Common myeloid progenitor, CD34-positive (primary cell): ENCODE measurements around the gene CNOT10.
"Not testable (repeated sequence)": the region's sequence is repeated elsewhere in the genome, so short reads cannot be mapped to it uniquely, and the experiment has no call there.

ENCODE experiments used
- CTCF ChIA-PET: fragments of 350-600 bp; sonication (Branson Sonifier 250); formaldehyde crosslinking; loops from one replicate; lab custom pipeline; 2021; ENCODE audit warnings: antibody characterized with exemption; lab: Charles Lee
- POLR2A ChIA-PET: fragments of 350-600 bp; sonication (Branson Sonifier 250); formaldehyde crosslinking; loops from one replicate; lab custom pipeline; 2021; ENCODE audit warnings: antibody characterized with exemption; lab: Charles Lee
- DNase-seq, 3 donors: peaks; one replicate each; pipeline versions ENCODE4 v3.0.0 to v3.0.0-alpha.2; 2013
- H3K27ac ChIP-seq, 2 experiments: 1 replicate in 1 of 2; 2 replicates in 1 of 2; pipeline ENCODE4 v1.7.0; 2013; ENCODE audit warnings: inconsistent platforms in 2 of 2, low read length in 2 of 2, mild to moderate bottlenecking in 2 of 2, low read depth in 1 of 2, moderate library complexity in 1 of 2; ENCODE audit not compliant: severe bottlenecking in 2 of 2, insufficient read depth in 1 of 2, poor library complexity in 1 of 2
- H3K27me3 ChIP-seq, 5 experiments: replicated peaks in 2 of 5; 1 replicate in 3 of 5; 2 replicates in 2 of 5; pipeline versions ENCODE4 v1.6.1 to v1.7.0; 2013; ENCODE audit warnings: low read length in 4 of 5, mild to moderate bottlenecking in 2 of 5, moderate library complexity in 2 of 5, inconsistent platforms in 1 of 5; ENCODE audit not compliant: insufficient read depth in 5 of 5, control insufficient read depth in 4 of 5
- H3K36me3 ChIP-seq, 4 experiments: 1 replicate in 2 of 4; 2 replicates in 2 of 4; pipeline versions ENCODE4 v1.6.1 to v1.7.0; 2013; ENCODE audit warnings: low read length in 3 of 4, control low read depth in 1 of 4, mild to moderate bottlenecking in 1 of 4; ENCODE audit not compliant: control insufficient read depth in 4 of 4, insufficient read depth in 4 of 4
- H3K4me1 ChIP-seq, 4 experiments: 1 replicate in 3 of 4; 2 replicates in 1 of 4; pipeline versions ENCODE4 v1.6.1 to v1.7.1; 2013; ENCODE audit warnings: low read length in 3 of 4, mild to moderate bottlenecking in 3 of 4, control low read depth in 1 of 4, inconsistent platforms in 1 of 4, moderate library complexity in 1 of 4; ENCODE audit not compliant: control insufficient read depth in 4 of 4, insufficient read depth in 4 of 4; ENCODE audit errors: control extremely low read depth in 1 of 4
- H3K4me3 ChIP-seq, 7 experiments: 1 replicate in 4 of 7; 2 replicates in 3 of 7; pipeline versions ENCODE4 v1.5.1 to v1.7.0; 2013; ENCODE audit warnings: mild to moderate bottlenecking in 7 of 7, low read length in 6 of 7, moderate library complexity in 6 of 7, inconsistent platforms in 2 of 7, low read depth in 2 of 7, control low read depth in 1 of 7; ENCODE audit not compliant: insufficient read depth in 4 of 7, control insufficient read depth in 1 of 7; ENCODE audit errors: extremely low read depth in 1 of 7
- H3K9me3 ChIP-seq, 5 experiments: 1 replicate in 4 of 5; 2 replicates in 1 of 5; pipeline versions ENCODE4 v1.6.1 to v1.7.1; 2013; ENCODE audit warnings: low read length in 4 of 5, mild to moderate bottlenecking in 2 of 5, inconsistent platforms in 1 of 5, low read depth in 1 of 5, moderate library complexity in 1 of 5; ENCODE audit not compliant: control insufficient read depth in 4 of 5, insufficient read depth in 2 of 5; ENCODE audit errors: control extremely low read depth in 1 of 5
- WGBS: methylation state at CpG from one replicate; pipeline ENCODE4 v1.1.5; 2013; ENCODE audit not compliant: insufficient coverage; 5-methylcytosine and 5-hydroxymethylcytosine counted together

CNOT10 gene

GRCh38 chr3:32782407-32782806 lies 97.4 kb downstream of the CNOT10 start:
- ChIA-PET POLR2A (no interaction called here), CTCF (interaction anchor here (0.7 to 3.3 kb wide), 13 partner anchors 10 to 123 kb away, joined by 3 to 12 read pairs (median 3); no protein-coding TSS in a partner anchor)
- H3K27me3 ChIP-seq: peaks cover 0 to 12% (median 0%) of the 10 kb centered on the region in 5 experiments
- H3K9me3 ChIP-seq: no peaks in the 10 kb centered on the region
- no peak overlapping the region for H3K4me3 ChIP-seq
- WGBS: 100% methylated on average over 2 of the region's 3 CpGs
- H3K4me1 ChIP-seq: peaks cover 0 to 11% (median 8%) of the 10 kb centered on the region in 4 experiments
- no peak for DNase-seq
- H3K36me3 ChIP-seq: no peaks in the 10 kb centered on the region
- H3K27ac ChIP-seq: no peak overlapping the region

GRCh38 chr3:32791833-32792232 lies 106.8 kb downstream of the CNOT10 start:
- no peak overlapping the region for H3K27ac ChIP-seq
- ChIA-PET CTCF (interaction anchor here (1.4 kb wide), 1 partner anchor 14 kb away, joined by 4 read pairs; no protein-coding TSS in a partner anchor), POLR2A (no interaction called here)
- 89% methylated on average over 3 of the region's 3 CpGs for WGBS
- no peaks in the 10 kb centered on the region for H3K27me3 ChIP-seq
- H3K4me3 ChIP-seq: no peak overlapping the region
- no peaks in the 10 kb centered on the region for H3K4me1 ChIP-seq
- no peaks in the 10 kb centered on the region for H3K36me3 ChIP-seq
- H3K9me3 ChIP-seq: no peaks in the 10 kb centered on the region
- no peak for DNase-seq

GRCh38 chr3:32794487-32795308 lies 109.7 kb downstream of the CNOT10 start:
- no peak for DNase-seq
- no peaks in the 10 kb centered on the region for H3K4me1 ChIP-seq
- POLR2A ChIA-PET: no interaction called here
- CTCF ChIA-PET: no interaction called here
- 96% methylated on average over 8 of the region's 8 CpGs for WGBS
- H3K27me3 ChIP-seq: no peaks in the 10 kb centered on the region
- no peak overlapping the region for H3K27ac ChIP-seq
- H3K4me3 ChIP-seq: no peak overlapping the region
- H3K9me3 ChIP-seq: no peaks in the 10 kb centered on the region
- no peaks in the 10 kb centered on the region for H3K36me3 ChIP-seq

GRCh38 chr3:32796384-32796950 lies 111.5 kb downstream of the CNOT10 start:
- POLR2A ChIA-PET, H3K36me3 ChIP-seq, H3K4me1 ChIP-seq, DNase-seq, H3K27me3 ChIP-seq, H3K4me3 ChIP-seq, H3K9me3 ChIP-seq, H3K27ac ChIP-seq: not testable (repeated sequence)
- CTCF ChIA-PET: interaction anchor here (1.8 kb wide), 1 partner anchor 17 kb away, joined by 5 read pairs; no protein-coding TSS in a partner anchor
- WGBS: 97% methylated on average over 9 of the region's 11 CpGs

- ChIA-PET CTCF (interaction anchor here (1.8 kb wide), 1 partner anchor 16 kb away, joined by 5 read pairs; no protein-coding TSS in a partner anchor), POLR2A (no interaction called here)
- Histone ChIP-seq H3K4me3 (no peak overlapping the region), H3K4me1 (no peaks in the 10 kb centered on the region), H3K27ac (no peak overlapping the region), H3K9me3 (no peaks in the 10 kb centered on the region), H3K36me3 (no peaks in the 10 kb centered on the region), H3K27me3 (no peaks in the 10 kb centered on the region)
- DNase-seq: no peak
- 100% methylated on average over 1 of the region's 2 CpGs for WGBS
These were observed 112.8 kb downstream of the CNOT10 start for GRCh38 chr3:32797776-32798175.

GRCh38 chr3:32801440-32801839 lies 116.5 kb downstream of the CNOT10 start:
- CTCF ChIA-PET: interaction anchor here (1.0 kb wide), 1 partner anchor 13 kb away, joined by 3 read pairs; no protein-coding TSS in a partner anchor
- H3K36me3 ChIP-seq, H3K9me3 ChIP-seq, H3K27ac ChIP-seq, DNase-seq, POLR2A ChIA-PET, H3K4me1 ChIP-seq, H3K4me3 ChIP-seq, H3K27me3 ChIP-seq: not testable (repeated sequence)
- WGBS: 100% methylated on average over 3 of the region's 5 CpGs

GRCh38 chr3:32813180-32813579 lies 128.2 kb downstream of the CNOT10 start:
- Histone ChIP-seq H3K4me3 (no peak overlapping the region), H3K27ac (no peak overlapping the region), H3K9me3 (no peaks in the 10 kb centered on the region), H3K36me3 (no peaks in the 10 kb centered on the region), H3K27me3 (peaks cover 0 to 10% (median 0%) of the 10 kb centered on the region in 5 experiments), H3K4me1 (peaks cover 20 to 58% (median 49%) of the 10 kb centered on the region in 4 experiments)
- POLR2A ChIA-PET: no interaction called here
- CTCF ChIA-PET: interaction anchor here (0.6 to 2.2 kb wide), 5 partner anchors 16 to 1585 kb away, joined by 3 to 5 read pairs (median 3); no protein-coding TSS in a partner anchor
- no CpG with 5 or more reads among the region's 2 CpGs for WGBS
- DNase-seq: peak in 2 of 3 donors; percentile 64 to 68
